Coronary artery (tissue), 2 donors: ENCODE data around the gene STON2.
"Not testable (repeated sequence)": the region's sequence is repeated elsewhere in the genome, so short reads cannot be mapped to it uniquely, and the experiment has no call there.

Experiments used
- DNase-seq: peaks from one replicate; pipeline ENCODE4 v3.0.0-alpha.2; 2017; ENCODE audit warnings: low spot score
- H3K27ac ChIP-seq, 2 donors: fragments of 200-600 bp; sonication (generic); one replicate each; pipeline ENCODE4 v1.5.1; 2016 to 2019
- H3K4me3 ChIP-seq: fragments of 200-600 bp; sonication (generic); 2 replicates; pipeline ENCODE4 v1.5.1; 2016; ENCODE audit warnings: mild to moderate bottlenecking, moderate library complexity
- TF ChIP-seq, protein P1 (sequence below): fragments of 200-600 bp; sonication (generic); IDR thresholded peaks from one replicate; pipeline ENCODE4 v1.5.1; 2019; ENCODE audit warnings: antibody characterized with exemption

Gene STON2

DNA sequence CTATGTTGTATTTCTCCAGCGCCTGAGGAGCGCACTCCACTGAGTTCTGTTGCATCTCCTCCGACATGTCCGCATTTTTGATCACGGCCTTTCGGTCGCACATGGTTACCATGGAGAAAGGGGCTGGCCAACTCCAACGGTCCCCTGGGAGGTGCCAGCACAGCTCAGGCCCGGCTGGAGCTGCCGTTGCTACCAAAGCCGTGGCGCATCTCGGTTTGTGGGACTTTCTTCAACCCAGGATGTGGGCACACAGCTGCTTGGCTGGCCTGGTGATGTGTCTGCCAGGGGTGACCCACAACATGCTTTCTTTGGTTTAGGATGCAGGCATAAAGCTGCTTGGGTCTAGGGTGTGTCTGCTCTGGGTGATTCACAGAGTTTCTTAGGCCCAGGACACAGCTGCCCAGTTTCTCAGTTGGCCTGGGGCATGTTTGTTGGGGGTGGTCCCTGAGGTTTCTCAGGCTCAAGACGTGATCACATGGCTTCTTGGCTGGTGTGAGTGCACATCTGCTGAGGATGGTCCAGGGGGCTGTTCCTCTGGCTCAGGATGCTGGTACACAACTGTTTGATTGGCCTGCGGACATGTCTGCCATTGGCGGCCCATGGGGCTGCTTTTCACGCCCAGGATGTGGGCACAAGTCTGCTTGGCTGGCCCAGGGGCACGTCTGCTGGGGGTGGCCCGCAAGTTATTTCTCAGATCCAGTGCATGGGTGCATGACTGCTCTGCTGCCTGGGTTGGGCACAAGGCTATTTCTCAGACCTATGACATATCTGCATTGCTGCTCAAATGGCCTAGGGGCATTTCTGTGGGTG is 153.5 kb downstream of the STON2 start:
- H3K4me3 ChIP-seq = no peak overlapping the region
- DNase-seq = no peak
- TF ChIP-seq, protein P1, sequence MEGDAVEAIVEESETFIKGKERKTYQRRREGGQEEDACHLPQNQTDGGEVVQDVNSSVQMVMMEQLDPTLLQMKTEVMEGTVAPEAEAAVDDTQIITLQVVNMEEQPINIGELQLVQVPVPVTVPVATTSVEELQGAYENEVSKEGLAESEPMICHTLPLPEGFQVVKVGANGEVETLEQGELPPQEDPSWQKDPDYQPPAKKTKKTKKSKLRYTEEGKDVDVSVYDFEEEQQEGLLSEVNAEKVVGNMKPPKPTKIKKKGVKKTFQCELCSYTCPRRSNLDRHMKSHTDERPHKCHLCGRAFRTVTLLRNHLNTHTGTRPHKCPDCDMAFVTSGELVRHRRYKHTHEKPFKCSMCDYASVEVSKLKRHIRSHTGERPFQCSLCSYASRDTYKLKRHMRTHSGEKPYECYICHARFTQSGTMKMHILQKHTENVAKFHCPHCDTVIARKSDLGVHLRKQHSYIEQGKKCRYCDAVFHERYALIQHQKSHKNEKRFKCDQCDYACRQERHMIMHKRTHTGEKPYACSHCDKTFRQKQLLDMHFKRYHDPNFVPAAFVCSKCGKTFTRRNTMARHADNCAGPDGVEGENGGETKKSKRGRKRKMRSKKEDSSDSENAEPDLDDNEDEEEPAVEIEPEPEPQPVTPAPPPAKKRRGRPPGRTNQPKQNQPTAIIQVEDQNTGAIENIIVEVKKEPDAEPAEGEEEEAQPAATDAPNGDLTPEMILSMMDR = no peak
- H3K27ac ChIP-seq = no peak overlapping the region

DNA sequence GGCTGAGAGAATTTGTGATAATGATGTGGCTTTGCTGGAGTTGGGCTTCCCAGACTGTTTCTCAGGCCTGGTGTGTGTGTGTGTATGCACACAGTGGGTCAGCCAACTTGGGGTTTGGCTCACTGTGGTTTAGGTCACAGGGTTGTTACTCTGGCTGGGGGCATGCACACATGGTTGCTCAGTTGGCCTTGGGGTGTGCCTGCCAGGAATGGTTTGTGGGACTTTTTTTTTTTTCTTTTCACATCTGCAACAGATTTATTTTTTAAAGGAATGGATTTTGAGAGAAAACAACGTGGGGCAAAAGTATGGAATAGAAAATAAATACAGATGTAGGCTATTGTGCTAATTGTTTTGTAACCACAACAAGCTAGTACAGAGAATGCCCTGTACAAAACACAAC is 154.4 kb downstream of the STON2 start:
- TF ChIP-seq, protein P1 = no peak
- Histone ChIP-seq H3K4me3 (no peak overlapping the region), H3K27ac (no peak overlapping the region)
- DNase-seq = no peak

DNA sequence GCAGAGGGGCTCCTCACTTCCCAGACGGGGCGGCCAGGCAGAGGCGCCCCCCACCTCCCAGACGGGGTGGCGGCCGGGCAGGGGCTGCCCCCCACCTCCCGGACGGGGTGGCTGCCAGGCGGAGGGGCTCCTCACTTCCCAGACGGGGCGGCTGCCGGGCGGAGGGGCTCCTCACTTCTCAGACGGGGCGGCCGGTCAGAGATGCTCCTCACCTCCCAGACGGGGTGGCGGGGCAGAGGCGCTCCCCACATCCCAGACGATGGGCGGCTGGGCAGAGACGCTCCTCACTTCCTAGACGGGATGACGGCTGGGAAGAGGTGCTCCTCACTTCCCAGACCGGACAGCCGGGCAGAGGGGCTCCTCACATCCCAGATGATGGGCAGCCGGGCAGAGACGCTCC is 155.7 kb downstream of the STON2 start:
- not testable (repeated sequence) for H3K27ac ChIP-seq, H3K4me3 ChIP-seq, DNase-seq

DNA sequence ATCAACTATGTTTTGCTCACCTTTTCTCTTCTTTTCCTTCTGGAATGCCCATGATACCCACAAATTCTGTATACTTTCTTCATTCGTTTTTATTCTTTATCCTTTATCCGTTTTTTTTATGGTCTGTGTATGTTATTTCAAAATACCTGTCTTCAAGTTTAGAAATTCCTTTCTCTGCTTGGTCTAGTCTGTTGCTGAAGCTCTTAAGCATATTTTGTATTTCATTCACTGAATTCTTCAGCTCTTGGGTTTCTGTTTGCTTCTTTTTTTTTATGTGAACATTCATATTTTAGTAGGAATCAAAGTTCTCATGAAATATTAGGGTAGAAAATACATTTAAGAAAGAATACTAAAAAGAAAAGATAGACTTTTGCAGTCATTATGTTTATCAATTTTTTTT is 156.6 kb downstream of the STON2 start:
- Histone ChIP-seq H3K27ac (no peak overlapping the region), H3K4me3 (no peak overlapping the region)
- TF ChIP-seq, protein P1 = no peak
- DNase-seq = no peak

DNA sequence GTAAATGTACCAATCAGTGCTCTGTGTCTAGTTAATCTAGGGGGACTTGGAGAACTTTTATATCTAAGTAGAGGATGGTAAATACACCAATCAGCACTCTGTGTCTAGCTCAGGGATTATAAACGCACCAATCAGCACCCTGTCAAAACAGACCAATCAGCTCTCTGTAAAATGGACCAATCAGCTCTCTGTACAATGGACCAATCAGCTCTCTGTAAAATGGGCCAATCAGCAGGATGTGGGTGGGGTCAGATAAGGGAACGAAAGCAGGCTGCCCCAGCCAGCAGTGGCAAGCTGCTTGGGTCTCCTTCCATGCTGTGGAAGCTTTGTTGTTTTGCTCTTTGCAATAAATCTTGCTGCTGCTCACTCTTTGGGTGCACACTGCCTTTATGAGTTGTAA is 163.3 kb downstream of the STON2 start:
- not testable (repeated sequence) for H3K4me3 ChIP-seq, H3K27ac ChIP-seq, DNase-seq

DNA sequence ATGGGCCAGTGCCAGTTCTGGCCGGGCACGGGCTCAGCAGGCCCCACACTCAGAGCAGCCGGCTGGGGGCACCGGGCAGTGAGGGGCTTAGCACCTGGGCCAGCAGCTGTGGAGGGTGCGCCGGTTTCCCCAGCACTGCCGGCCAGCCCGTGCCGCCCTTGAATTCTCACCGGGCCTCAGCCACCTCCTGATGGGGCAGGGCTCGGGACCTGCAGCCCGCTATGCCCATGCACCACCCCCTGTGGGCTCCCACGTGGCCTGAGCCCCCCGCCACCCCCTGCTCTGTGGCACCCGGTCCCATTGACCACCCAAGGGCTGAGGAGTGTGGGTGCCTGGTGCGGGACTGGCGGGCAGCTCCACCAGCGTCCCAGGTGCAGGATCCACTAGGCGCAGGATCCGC is 164.0 kb downstream of the STON2 start:
- no peak overlapping the region for H3K27ac ChIP-seq
- DNase-seq = no peak
- TF ChIP-seq, protein P1 = no peak
- no peak overlapping the region for H3K4me3 ChIP-seq

DNA sequence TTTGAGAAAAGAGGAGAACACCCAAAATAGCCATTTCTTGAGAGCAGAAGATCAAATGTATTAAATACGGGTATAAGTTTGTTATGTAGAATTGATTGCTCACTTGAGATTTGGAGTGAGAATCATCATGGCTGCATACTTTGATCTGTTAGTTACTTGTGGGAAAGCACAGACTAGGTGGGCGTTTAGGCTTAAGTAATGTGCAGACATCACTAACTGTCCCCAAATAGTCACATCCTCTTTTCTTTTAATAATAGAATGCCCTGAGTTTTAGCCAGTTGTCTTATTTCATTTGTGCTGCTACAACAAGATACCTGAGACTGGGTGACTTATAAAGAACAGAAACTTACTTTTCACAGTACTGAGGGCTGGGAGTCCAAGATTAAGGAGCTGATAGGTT is 165.0 kb downstream of the STON2 start:
- DNase-seq = no peak

DNA sequence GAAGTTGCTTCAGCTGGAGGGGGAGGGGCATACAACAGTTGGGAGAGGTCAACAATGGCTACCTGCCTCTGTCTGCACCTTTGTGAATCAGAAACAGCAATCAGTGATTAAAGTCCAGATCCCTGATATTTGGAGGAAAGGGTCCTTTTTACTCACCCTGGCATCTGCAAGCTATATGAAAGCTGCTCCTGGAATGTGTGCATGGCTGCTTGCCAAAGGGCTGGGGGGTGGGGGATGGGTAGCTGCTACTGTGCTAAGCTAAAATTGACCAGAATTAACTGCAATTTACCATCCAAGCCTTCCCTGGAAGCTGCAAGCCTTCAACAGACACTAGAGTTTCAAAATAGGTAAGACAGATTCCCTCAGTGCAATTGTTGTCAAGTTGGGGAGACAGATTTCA is 165.8 kb downstream of the STON2 start:
- no peak overlapping the region for H3K4me3 ChIP-seq
- DNase-seq = no peak
- TF ChIP-seq, protein P1 = no peak
- H3K27ac ChIP-seq = no peak overlapping the region

More for the DNA sequence above, 165.0 kb downstream of the STON2 start:
- H3K27ac ChIP-seq = no peak overlapping the region
- no peak overlapping the region for H3K4me3 ChIP-seq
- TF ChIP-seq, protein P1 = no peak
